ENCODE measurements around the gene SOX8.

The SOX8 gene

GRCh38 chr16:989354-989814 is 7.8 kb downstream of the SOX8 start:
- no peak for DNase-seq

DNA sequence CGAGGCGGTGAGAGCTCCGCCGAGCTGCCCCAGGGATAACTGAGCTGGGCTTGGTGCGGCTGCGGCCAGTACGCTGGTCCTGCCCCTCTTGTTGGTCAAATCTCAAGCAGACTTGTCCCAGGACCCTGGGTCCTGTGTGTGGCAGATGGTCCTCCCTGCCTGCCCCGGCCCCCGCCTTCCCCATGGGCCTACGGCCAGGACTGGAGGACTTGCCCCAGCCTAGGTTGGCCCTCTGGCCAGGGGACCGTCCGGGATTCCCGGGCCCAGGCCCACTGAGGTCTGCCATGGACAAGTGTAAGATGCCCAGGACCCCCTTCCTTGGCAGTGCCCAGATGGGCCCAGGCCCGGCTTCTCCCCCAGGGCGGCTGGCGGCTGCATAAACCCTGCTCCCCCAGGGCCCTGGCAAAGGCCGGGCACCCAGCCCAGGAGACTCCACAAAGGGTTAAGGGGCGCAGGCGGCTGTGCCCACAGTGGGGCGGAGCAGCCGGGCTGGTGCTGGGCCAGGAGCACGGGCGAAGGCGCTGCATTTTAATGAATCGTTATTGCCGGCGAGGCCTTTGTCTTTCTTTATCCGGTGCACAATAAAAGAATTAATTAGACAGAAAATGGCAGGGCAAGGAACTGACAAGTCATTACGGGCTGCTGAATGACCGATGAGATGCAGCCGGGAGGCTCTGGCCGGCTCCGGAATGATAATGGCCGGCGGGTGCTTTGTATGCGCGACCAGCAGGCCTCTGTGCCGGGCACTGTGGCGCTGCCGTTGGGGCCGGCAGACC is 9.1 kb downstream of the SOX8 start:
- DNase-seq: no peak

- DNase-seq: no peak
These were observed 9.8 kb downstream of the SOX8 start for GRCh38 chr16:991345-991744.

GRCh38 chr16:991773-992172 is 10.2 kb downstream of the SOX8 start:
- no peak for DNase-seq

DNA sequence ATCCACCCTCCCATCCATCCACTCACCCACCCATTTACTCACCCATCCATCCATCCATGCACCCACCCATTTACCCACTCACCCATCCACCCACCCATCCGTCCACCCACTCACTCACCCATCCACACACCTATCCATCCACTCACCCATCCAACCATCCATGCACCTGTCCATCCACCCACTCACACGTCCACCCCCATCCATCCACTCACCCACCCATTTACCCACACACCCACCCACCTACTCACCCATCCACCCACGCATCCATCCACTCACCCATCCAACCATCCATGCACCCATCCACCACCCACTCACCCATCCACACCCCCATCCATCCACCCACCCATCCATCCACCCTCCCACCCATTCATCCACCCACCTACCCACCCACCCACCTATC is 12.2 kb downstream of the SOX8 start:
- no peak for DNase-seq

- DNase-seq: peak; percentile 34
These were observed 13.5 kb downstream of the SOX8 start for GRCh38 chr16:995087-995486.

- DNase-seq: no peak
These were observed 14.2 kb downstream of the SOX8 start for GRCh38 chr16:995783-996182.

DNA sequence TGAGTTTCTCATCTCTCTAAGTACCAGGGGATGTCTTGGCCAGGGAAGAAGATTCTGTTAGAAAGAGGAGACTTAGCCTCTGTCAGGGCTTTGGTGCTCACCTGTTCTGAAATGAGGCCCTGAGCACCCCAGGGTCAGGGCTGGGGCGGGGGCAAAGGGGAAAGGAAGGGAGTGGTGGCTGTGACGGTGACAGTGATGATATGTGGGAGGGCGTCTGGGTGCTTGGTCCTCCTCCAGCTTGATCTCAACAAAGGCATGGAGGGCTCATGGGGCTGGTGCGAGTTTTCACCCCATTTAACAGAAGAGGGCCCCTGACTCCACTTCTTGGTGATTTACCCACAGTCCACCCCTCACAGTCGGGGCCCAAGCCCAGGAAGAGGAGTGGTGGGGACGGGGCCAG is 15.1 kb downstream of the SOX8 start:
- DNase-seq: no peak

DNA sequence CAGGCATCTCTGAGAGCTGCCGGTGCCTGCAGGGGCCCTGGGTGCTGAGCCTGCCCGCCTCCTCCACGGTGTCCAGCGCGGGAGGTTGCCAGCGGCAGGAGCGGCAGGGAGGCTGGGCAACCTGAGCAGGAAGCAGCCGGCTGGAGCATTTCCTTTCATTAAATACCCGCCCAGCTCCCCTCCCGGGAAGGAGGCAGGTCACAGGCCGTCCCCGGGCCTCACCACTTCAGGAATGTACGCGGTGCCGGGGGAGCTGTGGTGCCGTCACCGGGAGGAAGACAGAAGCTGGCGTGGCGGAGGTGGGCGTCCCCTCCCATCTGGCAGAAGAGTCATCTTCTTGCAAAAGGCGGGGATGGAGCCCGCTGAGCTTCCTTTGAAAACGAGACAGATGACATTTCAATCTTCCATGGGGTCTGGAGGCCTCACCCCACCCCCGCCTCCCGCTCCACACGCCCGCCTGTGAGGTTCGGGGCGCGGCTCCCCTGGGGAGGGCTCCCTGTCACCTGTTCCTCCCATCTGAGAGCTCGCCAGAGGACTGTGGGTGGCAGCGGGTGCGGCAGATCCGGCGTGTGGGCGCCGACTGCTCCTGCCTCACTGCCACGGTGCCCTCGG is 16.0 kb downstream of the SOX8 start:
- DNase-seq: peak; percentile 38

DNA sequence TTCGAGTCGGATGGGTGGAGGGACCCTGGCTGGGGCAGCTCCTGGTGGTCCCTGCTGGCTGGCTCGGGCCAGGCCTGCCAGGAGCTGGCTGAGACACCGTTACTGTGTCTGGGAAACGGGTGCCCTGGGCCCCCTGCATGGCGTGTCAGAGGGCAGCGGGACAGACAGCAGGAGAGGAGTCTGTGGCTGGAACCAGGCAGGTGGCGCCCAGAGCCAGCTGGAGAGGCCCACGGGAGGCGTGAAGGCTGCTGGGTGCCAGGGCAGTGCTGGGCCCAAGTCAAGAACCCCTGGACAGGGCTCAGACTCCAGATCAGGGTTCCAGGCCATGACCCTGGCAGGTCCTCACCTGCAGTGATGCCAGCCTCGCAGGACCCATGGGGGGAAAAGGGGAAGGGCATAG is 16.6 kb downstream of the SOX8 start:
- DNase-seq: no peak

- no peak for DNase-seq
These were observed 17.0 kb downstream of the SOX8 start for GRCh38 chr16:998615-999014.

- no peak for DNase-seq
These were observed 18.1 kb downstream of the SOX8 start for GRCh38 chr16:999677-1000076.

DNA sequence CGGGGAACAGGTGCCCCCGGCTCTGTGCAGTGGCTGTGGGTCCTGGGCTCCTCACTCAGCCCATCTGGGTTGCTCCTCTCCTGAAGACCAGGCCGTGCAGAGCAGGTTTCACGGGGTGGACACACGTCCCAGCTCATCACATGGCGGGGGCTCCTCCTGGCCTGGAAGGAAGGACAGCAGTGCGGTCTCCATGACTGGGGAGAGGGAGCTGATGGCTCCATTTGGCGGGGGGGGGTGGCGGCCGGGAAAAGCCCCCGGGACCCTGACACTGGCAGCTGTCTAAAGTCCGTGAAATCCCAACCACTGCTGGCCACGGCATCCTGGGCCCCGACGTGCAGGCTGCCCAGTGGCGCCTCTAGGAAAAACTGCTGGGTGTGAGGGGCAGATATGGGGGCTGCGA is 19.0 kb downstream of the SOX8 start:
- no peak for DNase-seq

GRCh38 chr16:1001096-1001495 is 19.5 kb downstream of the SOX8 start:
- DNase-seq: no peak

DNA sequence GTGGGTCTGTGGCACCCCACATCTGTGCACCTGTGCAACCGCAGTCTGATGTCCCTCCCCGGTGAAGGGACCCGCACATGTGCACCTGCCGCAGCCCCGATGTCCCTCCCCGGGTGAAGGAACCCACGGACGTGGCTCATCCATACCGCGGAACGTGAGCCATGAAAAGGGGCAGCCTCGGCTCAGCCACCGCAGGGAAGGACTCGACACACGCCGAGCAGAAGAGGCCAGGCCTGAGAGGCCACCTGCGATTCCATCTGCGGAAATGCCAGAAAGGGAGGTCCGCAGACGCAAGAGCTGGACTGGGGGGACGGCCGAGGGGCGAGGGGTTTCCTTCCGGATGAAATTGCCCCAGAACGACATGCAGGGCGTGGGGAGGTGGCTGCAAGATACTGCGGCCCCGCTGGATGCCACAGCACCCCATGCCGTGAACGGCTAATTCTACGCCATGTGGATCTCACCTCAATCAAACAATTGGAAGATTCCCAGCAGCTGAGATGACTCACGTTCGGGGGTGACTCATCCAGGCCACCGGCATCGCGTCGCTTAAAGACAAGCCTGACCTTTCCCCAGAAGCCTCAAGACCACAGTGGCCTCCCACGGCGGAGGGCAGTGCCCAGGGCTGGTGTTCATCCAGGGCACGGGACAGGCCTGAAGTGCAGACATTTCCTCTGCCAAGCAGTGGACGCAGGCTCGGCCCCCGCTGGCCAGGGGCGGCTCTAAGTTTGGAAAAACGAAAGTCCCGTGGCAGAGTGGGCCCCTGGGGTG is 21.0 kb downstream of the SOX8 start:
- DNase-seq: peak; percentile 71

DNA sequence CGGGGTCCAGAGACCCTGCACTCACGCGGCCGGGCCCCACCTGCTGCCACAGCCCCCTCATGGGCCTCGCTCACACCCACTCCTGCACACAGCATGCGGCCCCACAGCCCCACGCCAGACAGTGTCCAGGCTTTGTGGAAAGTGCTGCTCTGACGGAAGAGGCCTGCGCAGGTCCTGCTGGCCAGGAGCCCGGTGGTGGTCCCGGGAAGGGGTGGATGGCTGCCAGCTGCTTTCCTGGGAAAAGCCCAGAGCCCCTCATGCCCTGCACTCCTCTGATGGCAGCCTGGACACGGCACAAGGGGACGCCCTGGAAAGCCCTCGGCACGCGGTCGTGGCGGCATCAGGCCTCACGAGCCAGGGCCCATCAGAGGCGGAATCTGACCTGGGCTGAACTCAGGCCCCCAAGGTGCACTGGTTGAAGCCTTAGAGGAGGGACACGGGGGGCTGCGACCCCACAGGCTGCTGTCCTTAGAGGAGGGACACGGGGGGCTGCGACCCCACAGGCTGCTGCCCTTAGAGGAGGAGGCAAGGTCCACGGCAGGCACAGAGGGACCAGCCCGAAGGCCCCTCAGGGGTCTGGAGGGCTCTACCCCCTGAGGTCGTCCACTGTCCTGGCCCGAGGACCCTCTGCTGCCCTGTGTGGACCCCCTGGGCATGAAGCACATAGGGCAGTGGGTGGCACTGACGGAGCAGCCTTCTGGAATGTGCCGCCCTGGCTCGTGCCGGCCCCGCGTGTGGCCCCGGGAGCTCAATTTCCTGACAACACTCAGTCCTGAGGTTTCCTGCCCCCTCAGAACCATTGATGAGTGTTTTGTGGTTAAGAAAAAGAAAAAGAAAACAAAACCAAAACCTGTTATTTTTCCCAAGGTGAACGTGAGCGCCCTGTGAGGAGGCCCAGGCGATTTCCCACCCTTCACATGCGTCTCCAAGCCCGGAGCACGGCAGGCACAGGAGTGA is 22.1 kb downstream of the SOX8 start:
- DNase-seq: peak; percentile 7

DNA sequence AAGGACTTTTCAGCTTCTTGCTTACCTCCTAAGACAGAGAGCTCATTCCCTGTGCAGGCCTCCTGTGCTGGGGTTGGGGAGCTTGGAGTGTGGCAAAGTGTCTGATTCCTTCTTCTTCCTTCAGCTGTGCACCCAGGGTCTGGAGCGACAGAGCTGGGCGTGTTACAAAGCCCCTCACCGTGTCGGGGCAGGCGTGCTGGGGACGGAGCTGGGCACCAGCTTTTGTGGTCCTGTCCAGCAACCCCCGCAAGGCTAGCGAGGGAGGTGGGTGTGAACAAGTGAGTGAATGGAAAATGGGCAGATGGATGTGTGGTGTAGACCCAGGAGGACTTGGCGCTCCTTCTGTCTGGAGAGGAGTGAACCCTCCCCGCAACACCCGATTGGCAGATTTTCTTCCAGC is 23.7 kb downstream of the SOX8 start:
- DNase-seq: no peak

GRCh38 chr16:1006781-1007180 is 25.2 kb downstream of the SOX8 start:
- DNase-seq: no peak

DNA sequence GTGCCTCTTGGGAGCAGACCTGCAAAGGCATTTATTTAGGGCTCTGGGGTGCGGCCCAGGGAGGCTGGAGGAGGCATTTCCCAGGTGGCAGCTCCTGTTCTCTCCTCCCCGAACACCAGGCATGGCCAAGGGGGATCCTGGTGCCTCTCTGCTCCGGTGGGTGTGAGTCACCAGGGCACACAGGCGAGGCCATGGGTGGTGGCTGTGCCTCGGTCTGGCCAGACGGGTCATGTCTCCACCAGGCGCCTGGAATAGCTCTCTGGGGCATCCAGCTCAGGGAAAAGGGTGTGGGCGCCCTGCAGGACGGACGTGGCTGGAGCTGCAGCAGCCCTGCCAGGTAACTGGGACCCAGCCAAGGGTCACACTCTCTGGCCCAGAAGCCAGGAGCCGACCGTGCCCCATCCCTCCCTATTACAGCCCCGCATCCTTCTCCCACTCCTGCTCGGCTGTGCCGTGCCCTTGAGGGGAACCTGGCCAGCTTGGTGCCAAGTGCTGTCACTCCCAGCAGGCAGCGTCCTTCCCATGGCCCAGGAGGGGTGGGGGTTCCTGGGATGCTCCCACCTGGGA is 25.8 kb downstream of the SOX8 start:
- DNase-seq: no peak

DNA sequence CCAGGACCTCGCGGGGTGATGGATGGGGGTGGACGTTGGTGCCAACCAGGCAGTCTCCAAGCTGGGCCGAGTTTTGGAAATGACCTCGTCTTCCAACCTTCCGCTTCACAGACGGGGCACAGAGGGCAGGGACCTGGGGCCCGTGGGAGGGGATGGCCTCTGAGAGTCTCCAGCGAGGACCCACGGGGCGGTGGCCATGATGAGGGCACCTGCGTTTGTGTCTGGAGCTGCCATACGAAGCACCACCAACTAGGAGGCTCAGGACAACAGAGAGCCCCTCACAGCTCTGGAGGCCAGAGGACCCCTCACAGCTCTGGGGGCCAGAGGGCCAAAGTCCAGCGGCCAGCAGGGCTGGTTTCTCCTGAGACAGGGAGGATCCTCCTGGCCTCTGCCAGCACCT is 26.5 kb downstream of the SOX8 start:
- no peak for DNase-seq

DNA sequence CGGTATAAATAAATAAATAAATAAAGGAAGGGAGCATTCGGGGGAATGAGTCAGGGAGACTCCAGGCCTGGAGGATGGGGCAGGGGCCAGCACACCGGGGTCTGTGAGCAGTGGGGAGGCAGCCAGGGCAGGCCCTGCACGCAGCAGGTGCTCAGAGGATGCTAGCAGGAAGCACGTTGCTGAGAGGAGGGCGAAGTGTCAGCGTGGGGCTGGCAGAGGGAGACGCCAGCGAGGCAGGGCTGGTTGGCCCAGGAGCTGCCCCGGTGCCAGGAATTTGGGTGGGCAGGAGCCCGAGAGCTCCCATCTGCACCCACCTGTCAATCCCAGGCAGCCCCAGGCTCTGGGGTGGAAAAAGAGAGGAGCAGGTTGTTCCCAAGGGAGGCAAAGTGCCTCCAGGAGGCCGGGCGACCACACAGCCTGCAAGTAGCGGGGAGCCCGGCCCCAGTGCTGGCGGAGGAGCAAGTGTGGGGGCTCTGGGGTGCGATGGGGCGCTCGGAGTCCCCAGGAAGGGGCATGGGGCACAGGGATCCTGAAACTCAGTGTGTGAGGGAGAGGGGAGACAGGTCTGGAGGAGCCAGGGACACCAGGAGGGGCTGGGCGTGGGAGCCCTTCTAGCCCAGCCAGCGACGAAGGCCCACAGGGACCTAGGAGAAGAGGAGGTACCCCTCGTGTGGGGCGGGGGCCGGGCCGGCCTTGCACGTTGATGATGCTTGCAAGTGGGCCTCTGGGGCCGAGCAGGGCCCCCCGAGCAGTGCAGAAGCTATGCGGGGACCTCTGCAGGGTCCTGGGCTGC is 28.0 kb downstream of the SOX8 start:
- no peak for DNase-seq

DNA sequence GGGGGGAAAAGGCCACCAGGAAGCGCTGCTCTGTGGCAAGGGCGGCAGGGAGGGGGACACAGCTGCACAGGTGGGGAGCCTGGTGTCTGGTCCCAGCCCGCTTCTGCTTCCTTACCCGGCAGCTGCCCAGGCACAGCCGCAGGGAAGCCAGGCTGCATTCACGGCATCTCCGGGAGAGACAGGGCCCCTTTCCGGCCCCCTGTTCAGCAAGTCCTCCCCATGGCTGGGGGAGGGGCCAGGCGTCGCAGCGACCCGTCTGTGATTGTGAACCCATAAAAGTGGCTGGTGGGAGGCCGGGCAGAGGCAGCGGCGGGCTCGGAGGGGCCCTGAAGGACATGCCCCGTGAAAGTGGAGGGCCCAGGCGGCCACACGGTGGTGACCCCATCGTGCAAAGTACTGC is 28.7 kb downstream of the SOX8 start:
- no peak for DNase-seq
